Activated CD8-positive, alpha-beta T cell treated with anti-CD3 and anti-CD28 coated beads for 36 hours (primary cell): ENCODE measurements around the gene TNFRSF14. TPM values are rescaled to one million over a fixed set of nuclear protein-coding genes. Genes with fewer than 3 reads are reported as not detected.

ENCODE experiments used
- ATAC-seq: fragments of 200-7000 bp; cut with Tn5 transposase; one replicate; pipeline ENCODE4 v1.10.0; 2021; ENCODE audit warnings: mild to moderate bottlenecking, moderate library complexity
- CTCF ChIA-PET: fragments of 350-600 bp; sonication (Branson Sonifier 250); formaldehyde crosslinking; loops from one replicate; lab custom pipeline; 2021; ENCODE audit warnings: antibody characterized with exemption; lab: Charles Lee
- POLR2A ChIA-PET: fragments of 350-600 bp; sonication (Branson Sonifier 250); formaldehyde crosslinking; loops from one replicate; lab custom pipeline; 2021; ENCODE audit warnings: antibody characterized with exemption; lab: Charles Lee
- DNase-seq: peaks from one replicate; pipeline ENCODE4 v3.0.0-alpha.2; 2020
- H3K27ac Mint-ChIP-seq: one replicate; pipeline ENCODE4 v1.8.0; 2021; ENCODE audit warnings: mild to moderate bottlenecking, mixed read lengths
- H3K27me3 Mint-ChIP-seq: one replicate; pipeline ENCODE4 v1.8.0; 2021; ENCODE audit warnings: mixed read lengths
- H3K36me3 Mint-ChIP-seq: one replicate; pipeline ENCODE4 v1.8.0; 2021; ENCODE audit warnings: low read depth, mixed read lengths
- H3K4me1 Mint-ChIP-seq: one replicate; pipeline ENCODE4 v1.8.0; 2021; ENCODE audit warnings: low read depth, mixed read lengths
- H3K4me3 Mint-ChIP-seq: one replicate; pipeline ENCODE4 v1.8.0; 2021; ENCODE audit warnings: mild to moderate bottlenecking, moderate library complexity, mixed read lengths
- H3K9me3 Mint-ChIP-seq: one replicate; pipeline ENCODE4 v1.8.0; 2021; ENCODE audit warnings: mixed read lengths
- CTCF ChIP-seq: fragments of 200-600 bp; IDR thresholded peaks from one replicate; pipeline ENCODE4 v1.8.0; 2022; ENCODE audit warnings: antibody characterized with exemption, mild to moderate bottlenecking
- intact Hi-C: fragments of 100-400 bp; cut with micrococcal nuclease; formaldehyde crosslinking; loops from one replicate; pipeline ENCODE4 v1.10.0; 2022
- total RNA-seq, 2 experiments: library from RNA; stranded (reverse); gene quantifications; one replicate each; pipeline ENCODE4 v1.2.3, GENCODE V29; 2021

Gene TNFRSF14
- 100 to 1,000 TPM; 134 to 140 TPM for total RNA-seq

GRCh38 chr1:2556277-2556677, at the start of gene TNFRSF14:
Gene TNFRSF14, plus strand, starts transcription at chr1:2556371. Its CDS starts 294 bp downstream, at chr1:2556665.
- ChIA-PET CTCF (interaction anchor here (0.8 to 2.4 kb wide), 12 partner anchors 8 to 90 kb away, joined by 3 to 28 read pairs (median 4); partner anchors contain the start of gene PANK4), POLR2A (interaction anchor here (0.6 to 5.7 kb wide), 21 partner anchors 8 to 148 kb away, joined by 3 to 100 read pairs (median 4); partner anchors contain the start of gene PRXL2B)
- H3K27me3 Mint-ChIP-seq = no peaks in the 10 kb centered on the region
- intact Hi-C loops = loop anchor here (2.0 to 10.0 kb wide), 2 partner anchors 23 to 89 kb away; no protein-coding TSS in a partner anchor
- ATAC-seq (peak; percentile 62), DNase-seq (peak; percentile 87)
- peaks cover 27% of the 10 kb centered on the region for H3K36me3 Mint-ChIP-seq
- TF ChIP-seq CTCF = no peak
- H3K9me3 Mint-ChIP-seq = no peaks in the 10 kb centered on the region
- H3K4me1 Mint-ChIP-seq = peaks cover 30% of the 10 kb centered on the region
- H3K27ac Mint-ChIP-seq = peak within 1 kb of the TSS; percentile 99
- peak within 1 kb of the TSS; percentile 99 for H3K4me3 Mint-ChIP-seq

- Mint-ChIP-seq H3K27me3 (no peaks in the 10 kb centered on the region), H3K27ac (no peak overlapping the region), H3K9me3 (no peaks in the 10 kb centered on the region), H3K4me3 (no peak overlapping the region), H3K36me3 (peaks cover 6% of the 10 kb centered on the region), H3K4me1 (no peaks in the 10 kb centered on the region)
- intact Hi-C loops = no loop called here
- CTCF ChIA-PET = no interaction called here
- DNase-seq (no peak), ATAC-seq (no peak)
- POLR2A ChIA-PET = interaction anchor here (1.1 to 3.8 kb wide), 4 partner anchors 13 to 40 kb away, joined by 3 to 17 read pairs (median 6); no protein-coding TSS in a partner anchor
- no peak for TF ChIP-seq CTCF
Measured at GRCh38 chr1:2506901-2507565, 49.1 kb upstream of the TNFRSF14 start.

GRCh38 chr1:2507744-2508155, 48.4 kb upstream of the TNFRSF14 start:
- no peak for TF ChIP-seq CTCF
- H3K4me1 Mint-ChIP-seq = no peaks in the 10 kb centered on the region
- H3K36me3 Mint-ChIP-seq = peaks cover 6% of the 10 kb centered on the region
- H3K4me3 Mint-ChIP-seq = no peak overlapping the region
- DNase-seq (no peak), ATAC-seq (no peak)
- CTCF ChIA-PET = no interaction called here
- no peaks in the 10 kb centered on the region for H3K9me3 Mint-ChIP-seq
- no peak overlapping the region for H3K27ac Mint-ChIP-seq
- no peaks in the 10 kb centered on the region for H3K27me3 Mint-ChIP-seq
- POLR2A ChIA-PET = interaction anchor here (1.9 to 3.8 kb wide), 2 partner anchors 12 to 16 kb away, joined by 7 to 17 read pairs; no protein-coding TSS in a partner anchor
- intact Hi-C loops = no loop called here

GRCh38 chr1:2508180-2508579, 48.0 kb upstream of the TNFRSF14 start:
- ChIA-PET POLR2A (interaction anchor here (3.8 kb wide), 1 partner anchor 16 kb away, joined by 17 read pairs; no protein-coding TSS in a partner anchor), CTCF (no interaction called here)
- H3K27me3 Mint-ChIP-seq = no peaks in the 10 kb centered on the region
- no peak overlapping the region for H3K27ac Mint-ChIP-seq
- ATAC-seq (no peak), DNase-seq (no peak)
- H3K9me3 Mint-ChIP-seq = no peaks in the 10 kb centered on the region
- no peak overlapping the region for H3K4me3 Mint-ChIP-seq
- no peaks in the 10 kb centered on the region for H3K4me1 Mint-ChIP-seq
- TF ChIP-seq CTCF = no peak
- peaks cover 6% of the 10 kb centered on the region for H3K36me3 Mint-ChIP-seq
- intact Hi-C loops = no loop called here

GRCh38 chr1:2508751-2509150, 47.4 kb upstream of the TNFRSF14 start:
- intact Hi-C loops = no loop called here
- no peaks in the 10 kb centered on the region for H3K9me3 Mint-ChIP-seq
- H3K36me3 Mint-ChIP-seq = peaks cover 7% of the 10 kb centered on the region
- TF ChIP-seq CTCF = no peak
- DNase-seq = no peak
- POLR2A ChIA-PET = interaction anchor here (0.9 to 3.8 kb wide), 2 partner anchors 15 to 40 kb away, joined by 3 to 17 read pairs; no protein-coding TSS in a partner anchor
- H3K27ac Mint-ChIP-seq = no peak overlapping the region
- no peaks in the 10 kb centered on the region for H3K4me1 Mint-ChIP-seq
- H3K4me3 Mint-ChIP-seq = no peak overlapping the region
- no peak for ATAC-seq
- CTCF ChIA-PET = no interaction called here
- no peaks in the 10 kb centered on the region for H3K27me3 Mint-ChIP-seq
